CD4-positive, alpha-beta T cell treated with Interferon gamma for 1 hour (primary cell): ENCODE measurements around the gene SIRT7.

Experiments used
- DNase-seq: peaks from one replicate; pipeline ENCODE4 v3.0.0-alpha.2; 2020

SIRT7 gene

GRCh38 chr17:81904600-81905423 lies 13.2 kb downstream of the SIRT7 start:
- no peak for DNase-seq

DNA sequence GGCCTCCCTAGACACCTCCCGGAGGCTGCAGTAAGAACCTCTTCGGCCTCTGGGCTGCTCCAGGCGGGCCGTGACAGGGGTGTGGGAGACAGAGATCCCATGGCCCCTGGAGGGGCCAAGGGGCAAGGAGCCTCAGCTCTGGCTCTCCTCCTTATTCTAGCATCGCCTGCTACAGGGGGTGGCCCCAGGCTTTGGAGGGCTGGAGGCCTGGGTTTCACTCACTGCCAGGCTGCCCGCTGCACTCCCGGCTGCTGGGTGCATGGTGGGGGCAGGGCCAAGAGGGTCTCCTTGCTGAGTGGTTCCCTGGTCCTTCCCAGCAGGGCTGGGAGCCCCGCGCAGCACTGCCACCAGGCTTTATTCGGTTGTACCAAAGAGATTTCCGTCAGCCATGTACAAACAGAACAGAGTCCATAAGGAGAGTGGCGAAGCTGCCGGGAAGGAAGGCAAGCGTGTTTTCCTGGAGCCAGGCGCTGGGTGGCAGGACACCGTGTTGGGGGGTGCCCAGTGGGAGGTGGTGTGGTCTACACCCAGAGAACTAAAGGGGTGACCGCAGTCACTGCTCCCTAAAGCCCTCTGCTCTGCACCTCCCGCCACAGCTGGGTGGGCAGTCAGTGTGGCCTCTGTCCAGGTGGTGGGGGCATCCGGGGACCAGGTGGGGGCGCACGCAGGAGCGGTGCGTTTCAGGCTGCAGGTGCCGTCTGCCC lies 13.9 kb downstream of the SIRT7 start:
- DNase-seq, result no peak

- no peak for DNase-seq
Observed at GRCh38 chr17:81903415-81903831, 14.6 kb downstream of the SIRT7 start.

DNA sequence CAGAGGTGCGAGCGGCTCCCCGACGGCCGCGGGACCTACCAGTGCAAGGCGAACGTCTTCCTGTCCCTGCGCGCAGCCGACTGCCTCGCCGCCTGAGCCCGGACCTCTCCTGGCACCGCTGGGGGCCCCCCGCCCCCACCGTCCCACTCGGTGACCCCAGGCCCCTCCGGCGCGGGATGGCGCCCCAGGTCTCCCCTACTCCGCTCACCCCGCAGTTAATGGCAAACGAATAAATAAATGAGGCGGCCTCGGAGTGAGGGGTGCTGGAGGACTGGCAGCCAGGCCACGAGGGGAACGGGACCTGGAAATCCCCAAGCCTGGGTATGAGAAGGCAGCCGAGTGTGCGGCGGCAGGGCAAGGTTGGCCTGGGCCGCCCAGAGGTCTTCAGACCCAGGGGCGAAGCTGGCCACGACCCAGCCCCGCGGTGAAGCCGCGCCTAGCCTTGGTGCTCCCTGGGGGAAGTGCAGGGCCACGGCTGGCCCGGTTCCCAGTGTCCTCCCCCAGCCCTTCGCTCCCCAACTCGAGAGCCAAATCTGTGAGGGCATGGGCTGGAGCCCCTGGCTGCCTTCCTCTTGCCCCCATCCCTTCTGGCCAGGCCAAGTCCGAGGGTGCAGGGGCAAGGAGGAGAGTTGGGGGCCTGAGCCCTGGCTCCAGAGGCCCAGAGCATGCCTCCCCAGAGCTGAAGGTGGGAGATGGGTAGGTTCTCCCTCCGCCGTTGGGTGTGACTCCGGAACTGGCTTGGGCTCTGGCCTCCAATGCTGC lies 15.1 kb downstream of the SIRT7 start:
- no peak for DNase-seq

GRCh38 chr17:81902023-81902652 lies 15.8 kb downstream of the SIRT7 start, which contains the start of gene NPB:
Gene NPB (plus strand): TSS chr17:81902238. CDS start chr17:81902278, 40 bp downstream.
- no peak for DNase-seq

DNA sequence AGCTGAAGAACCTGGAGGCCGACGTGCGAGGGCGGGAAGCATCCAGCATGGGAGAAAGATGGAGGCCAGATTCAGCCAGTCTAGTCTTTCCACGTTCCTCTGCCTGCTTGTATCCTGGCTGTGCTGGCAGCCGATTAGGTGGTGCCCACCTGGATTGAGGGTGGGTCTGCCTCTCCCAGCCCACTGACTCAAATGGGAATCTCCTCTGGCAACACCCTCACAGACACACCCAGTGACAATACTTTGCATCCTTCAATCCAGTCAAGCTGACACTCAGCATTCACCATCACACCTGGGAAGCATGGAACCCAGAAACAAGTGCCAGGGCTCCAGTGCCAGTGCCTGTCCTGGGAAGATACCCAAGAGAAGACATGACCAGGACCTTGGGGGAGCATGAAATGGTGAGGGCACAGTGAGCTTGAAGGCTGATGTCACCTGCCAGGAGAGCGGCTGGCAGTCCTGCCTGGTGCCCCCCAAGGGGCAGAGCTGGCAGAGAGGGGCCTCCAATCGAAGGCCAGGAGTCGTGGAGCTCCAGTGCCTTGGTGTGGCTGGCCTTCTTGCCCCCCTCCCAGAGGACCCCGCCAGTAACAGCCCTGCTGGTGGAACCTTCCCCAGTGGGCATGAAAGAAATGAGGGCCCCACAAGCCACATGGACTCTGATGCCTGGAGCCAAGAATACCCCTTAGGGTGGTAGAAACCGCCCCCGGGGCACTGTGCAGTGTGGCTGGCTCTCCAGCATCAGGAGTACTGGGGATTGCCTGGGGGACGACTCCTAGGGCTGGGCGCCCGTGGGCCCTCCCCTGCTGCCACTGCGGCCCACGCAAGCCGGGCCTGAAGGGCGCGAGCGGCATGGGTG lies 16.6 kb downstream of the SIRT7 start:
- no peak for DNase-seq

DNA sequence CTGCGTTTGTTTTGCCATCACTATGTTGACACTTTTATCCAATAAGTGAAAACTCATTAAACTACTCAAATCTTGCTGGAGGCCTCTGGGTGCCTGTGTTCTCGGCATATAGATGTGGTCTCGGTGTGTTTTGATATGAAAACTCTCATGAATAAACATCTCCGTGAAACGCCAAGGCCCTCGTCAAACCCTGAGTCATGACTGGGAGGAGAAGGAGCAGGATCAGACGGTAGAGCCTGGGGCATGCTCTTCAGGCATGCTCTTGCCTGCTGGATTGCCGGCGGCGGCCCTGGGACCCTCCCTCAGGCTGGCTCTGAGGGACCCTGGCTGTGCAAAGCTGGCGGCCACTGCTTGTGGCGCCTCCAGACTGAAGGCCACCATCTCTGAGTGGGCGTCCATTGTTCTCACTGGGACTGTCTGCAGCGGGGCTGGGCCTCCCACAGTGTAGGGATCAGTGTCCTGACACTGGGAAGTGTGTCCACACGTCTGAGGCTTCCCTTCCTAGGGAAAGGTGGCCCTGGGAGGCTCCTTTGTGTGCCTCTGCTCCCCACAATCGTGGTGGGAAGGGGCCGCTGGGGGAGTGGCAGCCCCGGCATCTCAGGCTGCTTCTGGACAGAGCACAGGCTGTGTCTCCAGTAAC lies 17.7 kb downstream of the SIRT7 start:
- DNase-seq, result no peak

GRCh38 chr17:81899514-81900166 lies 18.3 kb downstream of the SIRT7 start:
- DNase-seq, result no peak

GRCh38 chr17:81898885-81899284 lies 19.1 kb downstream of the SIRT7 start:
- DNase-seq, result no peak

DNA sequence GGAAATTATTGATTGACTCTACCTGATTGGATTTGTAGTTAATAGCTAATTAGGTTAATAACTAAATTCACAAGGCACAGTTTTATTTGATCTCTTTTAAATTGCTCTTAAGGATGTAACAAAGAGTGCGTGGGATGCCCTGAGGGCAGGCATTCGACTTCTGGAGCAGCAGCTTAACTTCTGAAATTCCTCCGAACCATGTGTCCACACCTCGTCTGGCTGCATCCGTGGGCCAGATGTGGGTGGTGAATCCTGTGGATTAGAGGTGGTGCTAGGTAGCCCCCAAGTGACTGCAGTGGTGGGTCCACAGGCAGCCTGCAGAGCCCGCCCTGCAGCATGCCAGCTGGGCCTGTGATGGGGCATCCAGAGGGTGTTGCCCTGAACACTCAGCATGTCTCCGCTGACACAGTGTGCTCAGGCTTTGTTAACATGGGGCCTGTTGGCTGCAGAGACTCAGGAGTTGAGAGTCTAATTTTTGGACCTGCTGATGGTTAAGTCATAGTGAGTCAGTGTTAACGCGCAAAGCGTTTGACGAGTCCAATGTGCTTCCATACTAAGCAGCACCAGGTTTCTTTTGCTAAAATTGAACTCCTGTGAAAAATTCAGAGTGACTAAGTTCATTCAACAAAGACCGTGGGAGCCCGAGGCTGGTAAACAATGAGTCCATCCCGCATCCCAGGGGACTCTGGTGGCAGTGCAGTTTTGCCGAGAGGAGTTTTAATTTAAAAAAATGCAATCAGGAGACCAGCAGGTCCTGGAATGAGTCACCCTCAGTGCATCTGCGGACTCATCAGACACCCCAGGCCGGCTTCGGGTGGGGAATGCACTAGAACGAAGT lies 19.7 kb downstream of the SIRT7 start:
- no peak for DNase-seq

- DNase-seq, result no peak
Observed at GRCh38 chr17:81895400-81895799, 22.6 kb downstream of the SIRT7 start.

- no peak for DNase-seq
Observed at GRCh38 chr17:81891303-81891552, 26.7 kb downstream of the SIRT7 start.

GRCh38 chr17:81890447-81891302 lies 27.3 kb downstream of the SIRT7 start:
- no peak for DNase-seq

DNA sequence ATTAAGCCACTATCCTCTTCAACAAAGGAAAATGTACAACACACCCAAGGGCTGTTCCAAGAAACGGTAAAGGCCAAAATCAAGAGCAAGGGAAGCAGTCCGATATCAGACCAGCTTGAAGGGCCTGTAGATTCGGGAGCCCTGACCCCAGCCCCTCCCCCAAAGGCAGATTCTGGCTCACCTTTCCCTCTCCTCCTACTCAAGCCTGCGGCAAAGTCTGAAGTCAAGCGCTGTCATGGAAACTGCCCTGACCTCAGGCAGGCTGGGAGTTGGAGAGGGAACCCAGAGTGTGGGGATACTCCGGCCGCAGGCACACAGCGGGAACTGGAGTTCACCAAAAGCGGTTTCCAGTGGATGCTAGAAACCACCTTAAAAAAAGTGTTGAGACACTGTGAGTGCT lies 28.4 kb downstream of the SIRT7 start:
- DNase-seq, result no peak

DNA sequence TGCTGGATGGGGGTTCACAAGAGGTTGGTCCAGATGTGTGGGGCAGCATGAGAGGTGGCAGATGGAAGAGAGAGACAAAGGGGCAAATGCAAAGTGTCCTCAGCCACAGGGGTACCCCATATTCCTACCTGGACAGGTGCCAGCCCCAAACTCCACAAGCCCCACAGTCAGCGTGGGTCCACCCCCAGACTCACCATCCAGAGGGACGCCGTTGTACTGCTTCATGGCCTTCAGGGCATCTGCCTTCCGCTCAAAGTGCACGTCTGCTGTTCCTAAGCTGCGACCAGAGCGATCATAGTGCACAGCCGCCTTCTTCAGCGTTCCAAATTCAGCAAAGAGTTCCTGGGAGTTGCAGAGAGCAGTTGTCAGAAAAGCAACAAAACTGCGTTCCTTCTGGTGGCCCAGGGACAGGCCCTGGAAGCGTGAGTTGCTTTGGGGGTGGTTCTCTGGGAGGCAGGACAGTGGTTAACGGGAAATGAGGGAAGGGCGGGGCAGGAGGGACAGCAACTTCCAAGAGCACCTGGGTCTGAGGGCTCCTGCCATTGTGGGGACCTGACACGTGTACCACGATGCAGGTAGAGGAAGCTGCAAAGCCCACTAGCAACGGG lies 28.9 kb downstream of the SIRT7 start:
- no peak for DNase-seq

GRCh38 chr17:81888105-81888987 lies 29.6 kb downstream of the SIRT7 start:
- no peak for DNase-seq

DNA sequence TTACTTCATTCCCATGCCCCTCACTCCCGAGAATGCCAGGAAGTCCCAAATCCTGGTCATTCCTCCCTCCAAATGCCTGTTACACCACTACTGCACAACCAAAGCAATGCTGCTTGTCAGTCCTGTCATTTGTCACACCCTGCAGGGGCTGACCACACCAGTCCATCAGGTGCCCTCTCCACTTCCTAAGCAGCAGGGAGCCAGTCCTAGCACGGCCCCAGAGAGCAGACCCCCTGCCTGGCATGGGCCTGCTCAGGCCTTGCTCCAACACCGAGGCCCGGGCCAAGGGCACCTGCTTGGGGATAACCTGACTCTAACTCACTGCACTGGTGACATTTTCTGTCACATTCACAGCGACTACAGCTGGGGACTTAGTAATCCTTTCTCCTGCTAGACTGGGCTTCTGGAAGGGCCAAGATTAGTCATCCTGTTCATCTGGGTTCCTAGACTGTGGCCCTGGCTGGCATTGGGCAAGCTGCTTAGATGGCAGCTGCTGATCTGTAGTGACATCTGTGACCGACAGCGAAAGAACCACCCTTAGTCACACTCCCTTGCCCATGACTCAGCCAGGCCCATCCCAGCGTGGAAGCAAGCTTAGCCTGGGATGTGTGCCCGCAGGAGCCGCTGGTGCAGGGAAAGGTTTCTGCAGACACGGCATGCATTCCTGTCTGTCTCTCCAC lies 32.0 kb downstream of the SIRT7 start:
- DNase-seq, result no peak
